ENCODE measurements around the gene CNN1.
"Not testable (repeated sequence)": the region's sequence is repeated elsewhere in the genome, so short reads cannot be mapped to it uniquely, and the experiment has no call there.

The CNN1 gene

DNA sequence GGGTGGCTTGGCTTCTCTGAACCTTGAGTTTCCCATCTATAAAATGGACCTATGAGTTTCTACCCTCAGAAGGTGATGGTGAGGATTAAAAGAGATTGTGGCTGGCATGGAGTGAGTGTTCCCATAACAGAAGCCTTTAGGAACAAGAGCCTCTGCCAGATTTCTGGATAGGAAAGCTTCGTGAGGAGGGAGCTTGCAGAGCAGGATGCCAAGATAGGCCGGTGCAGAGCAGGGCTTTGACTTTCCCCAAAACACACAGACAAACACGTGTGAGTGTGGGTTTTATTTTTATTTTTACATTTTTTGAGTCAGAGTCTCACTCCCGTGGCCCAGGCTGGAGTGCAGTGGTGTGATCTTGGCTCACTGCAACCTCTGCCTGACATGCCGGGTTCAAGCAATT lies 3.7 kb upstream of the CNN1 start:
- no peak for DNase-seq

GRCh38 chr19:11535792-11536595 lies 2.7 kb upstream of the CNN1 start:
- peak; percentile 84 for DNase-seq

DNA sequence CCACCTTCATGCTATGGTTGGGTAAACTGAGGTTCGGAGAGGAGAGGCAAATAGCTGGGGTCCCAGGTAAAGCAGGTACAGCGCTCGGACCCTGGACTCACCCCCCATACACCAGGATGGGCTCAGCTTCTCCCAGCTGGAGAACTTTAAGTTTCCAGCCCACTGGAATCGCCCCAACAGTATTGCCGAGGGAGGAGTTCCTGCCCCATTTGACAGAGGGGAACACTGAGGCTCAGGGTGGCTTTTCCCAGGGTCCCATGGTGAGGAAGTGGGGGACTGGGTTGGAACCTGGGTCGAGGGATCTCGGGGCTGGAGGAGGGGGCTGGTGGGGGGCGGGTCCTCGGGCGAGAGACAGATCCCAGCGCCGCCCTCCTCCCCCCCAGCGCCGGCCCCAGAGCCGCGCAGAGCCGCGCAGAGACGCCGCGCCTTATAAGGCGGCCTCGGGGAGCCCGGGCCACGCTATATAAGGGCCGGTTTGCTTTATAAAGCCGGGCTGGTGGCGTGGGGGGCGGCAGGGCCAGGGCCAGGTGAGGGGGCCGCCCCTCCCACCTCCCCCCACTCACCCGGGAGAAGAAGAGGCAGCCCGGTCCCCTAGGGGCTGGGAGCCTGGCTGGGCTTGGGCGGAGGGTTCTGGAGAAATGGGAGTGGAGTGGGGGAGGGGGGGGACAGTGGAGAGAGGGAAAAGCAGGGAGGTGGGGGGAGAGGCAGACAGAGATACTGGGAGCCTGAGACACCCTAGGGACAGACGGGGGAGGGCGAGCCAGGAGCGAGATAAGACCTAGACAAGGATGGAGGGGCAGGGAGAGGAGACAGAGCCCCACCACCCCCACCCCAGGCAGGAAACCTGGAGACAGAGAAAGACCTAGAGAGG lies 1.1 kb downstream of the CNN1 start:
- DNase-seq: no peak

DNA sequence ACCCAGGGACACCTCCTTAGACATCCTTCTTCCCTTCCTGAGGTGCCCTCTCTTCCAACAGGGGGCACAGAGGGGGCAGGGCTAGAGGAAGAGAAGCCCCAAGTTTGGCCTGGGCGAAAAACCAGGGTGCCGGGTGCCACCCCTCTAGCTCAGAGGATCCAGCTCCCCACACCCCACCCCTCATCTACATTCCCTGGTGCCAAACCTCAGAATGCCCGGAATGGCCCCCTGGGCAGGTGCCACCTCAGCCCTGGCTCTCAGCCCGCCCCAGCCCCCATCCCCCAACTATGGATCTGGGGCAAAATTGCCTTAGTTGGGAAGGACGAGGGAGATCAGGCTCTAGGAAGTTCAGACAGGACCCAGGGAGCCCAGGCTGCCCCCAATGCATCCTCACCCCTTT lies 2.0 kb downstream of the CNN1 start:
- no peak for DNase-seq

DNA sequence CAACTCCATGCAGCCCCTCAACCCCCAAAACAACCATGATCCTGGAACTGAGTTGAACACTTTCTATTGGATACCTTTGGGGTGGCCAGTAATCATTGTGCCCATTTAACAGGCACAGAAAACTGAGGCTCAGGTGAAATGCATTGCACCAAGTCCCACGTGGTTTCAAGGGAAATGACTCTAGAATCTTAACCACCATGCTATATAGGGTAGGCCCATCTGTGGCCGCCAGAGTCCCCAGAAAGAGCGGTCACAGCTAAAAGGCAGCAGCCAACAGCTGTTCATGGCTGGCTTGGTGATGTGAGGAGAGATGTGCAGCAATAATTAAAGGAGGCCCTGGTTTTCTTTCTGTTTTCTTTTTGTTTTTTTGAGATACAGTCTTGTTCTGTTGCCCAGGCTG lies 2.6 kb downstream of the CNN1 start:
- no peak for DNase-seq

DNA sequence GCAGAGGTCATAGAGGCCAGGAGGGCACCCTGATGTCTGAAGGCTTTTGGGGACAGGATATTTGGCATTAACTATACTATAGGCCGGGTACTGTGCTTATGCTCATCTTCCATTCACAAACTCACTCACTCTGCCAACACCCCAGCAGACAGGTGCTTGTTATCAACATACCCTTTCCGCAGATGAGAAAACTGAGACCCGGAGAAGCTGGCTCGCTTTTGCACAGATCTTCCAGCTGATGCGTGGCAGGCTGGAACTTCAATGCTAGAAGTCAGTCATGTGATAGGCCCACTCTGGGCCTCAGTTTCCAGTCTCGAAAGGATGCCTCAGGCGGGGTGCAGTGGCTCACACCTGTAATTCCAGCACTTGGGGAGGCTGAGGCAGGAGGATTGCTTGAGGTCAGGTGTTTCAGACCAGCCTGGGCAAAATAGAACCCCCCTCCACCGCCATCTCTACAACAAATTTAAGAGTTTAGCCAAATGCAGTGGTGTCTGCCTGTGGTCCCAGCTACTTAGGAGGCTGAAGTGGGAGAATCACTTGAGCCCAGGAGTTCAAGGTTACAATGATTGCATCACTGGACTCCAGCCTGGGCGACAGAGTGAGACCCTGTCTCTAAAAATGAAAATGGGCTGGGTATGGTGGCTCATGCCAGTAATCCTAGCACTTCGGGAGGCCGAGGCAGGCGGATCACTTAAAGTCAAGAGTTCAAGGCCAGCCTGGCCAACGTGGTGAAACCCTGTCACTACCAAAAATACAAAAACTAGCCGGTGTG lies 9.5 kb downstream of the CNN1 start:
- no peak for DNase-seq

DNA sequence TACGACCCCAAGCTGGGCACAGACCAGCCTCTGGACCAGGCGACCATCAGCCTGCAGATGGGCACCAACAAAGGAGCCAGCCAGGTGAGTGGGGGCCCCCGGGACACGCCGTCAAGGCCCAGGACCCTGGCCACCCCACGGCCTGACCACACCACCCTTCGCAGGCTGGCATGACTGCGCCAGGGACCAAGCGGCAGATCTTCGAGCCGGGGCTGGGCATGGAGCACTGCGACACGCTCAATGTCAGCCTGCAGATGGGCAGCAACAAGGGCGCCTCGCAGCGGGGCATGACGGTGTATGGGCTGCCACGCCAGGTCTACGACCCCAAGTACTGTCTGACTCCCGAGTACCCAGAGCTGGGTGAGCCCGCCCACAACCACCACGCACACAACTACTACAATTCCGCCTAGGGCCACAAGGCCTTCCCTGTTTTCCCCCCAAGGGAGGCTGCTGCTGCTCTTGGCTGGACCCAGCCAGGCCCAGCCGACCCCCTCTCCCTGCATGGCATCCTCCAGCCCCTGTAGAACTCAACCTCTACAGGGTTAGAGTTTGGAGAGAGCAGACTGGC lies 10.8 kb downstream of the CNN1 start:
- no peak for DNase-seq

DNA sequence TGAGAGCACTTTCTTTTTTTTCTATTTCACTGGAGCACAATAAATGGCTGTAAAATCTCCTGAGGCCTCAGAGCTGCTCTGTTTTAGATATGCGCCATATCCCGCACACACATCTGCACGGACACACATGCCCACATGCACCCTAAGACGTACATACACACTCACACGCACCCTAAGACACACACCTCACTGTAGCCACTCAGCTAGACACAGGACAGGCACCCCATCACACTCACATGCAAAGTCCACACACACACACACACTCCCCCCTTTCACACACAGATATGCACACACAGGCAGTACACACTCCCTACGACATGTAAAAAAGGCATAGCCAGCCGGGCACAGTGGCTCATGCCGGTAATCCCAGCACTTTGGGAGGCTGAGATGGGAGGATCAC lies 11.6 kb downstream of the CNN1 start:
- DNase-seq: no peak

DNA sequence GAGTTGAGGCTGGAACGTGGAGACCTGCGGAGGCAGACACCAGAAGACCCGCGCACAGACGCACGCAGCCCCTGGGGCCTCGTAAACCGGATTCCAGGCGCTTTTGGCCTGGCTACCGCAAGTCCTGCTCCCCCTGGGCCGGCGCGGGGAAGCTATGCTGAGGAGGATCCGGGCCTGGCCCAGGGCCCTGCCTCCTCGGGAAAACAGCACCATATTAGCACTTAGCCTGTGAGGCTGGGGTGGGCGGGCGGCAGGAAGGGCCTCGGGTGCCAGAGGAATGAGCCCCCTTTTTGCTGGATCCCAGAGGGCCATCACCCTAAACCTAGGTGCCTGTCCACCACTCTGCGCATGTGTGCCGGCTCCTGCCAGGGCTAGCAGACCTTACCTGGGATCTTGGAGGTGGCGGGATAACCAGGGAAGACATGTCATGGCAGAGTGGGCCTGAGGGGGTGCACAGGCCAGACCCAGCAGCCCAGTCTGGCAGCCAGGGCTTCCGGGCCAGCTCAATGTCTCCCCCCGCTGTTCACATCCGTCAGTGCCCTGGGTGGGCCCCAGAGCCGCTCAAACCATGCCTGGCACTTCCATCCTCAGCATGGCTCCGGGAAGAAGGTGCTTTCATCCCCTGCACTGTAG lies 13.1 kb downstream of the CNN1 start:
- DNase-seq: no peak

DNA sequence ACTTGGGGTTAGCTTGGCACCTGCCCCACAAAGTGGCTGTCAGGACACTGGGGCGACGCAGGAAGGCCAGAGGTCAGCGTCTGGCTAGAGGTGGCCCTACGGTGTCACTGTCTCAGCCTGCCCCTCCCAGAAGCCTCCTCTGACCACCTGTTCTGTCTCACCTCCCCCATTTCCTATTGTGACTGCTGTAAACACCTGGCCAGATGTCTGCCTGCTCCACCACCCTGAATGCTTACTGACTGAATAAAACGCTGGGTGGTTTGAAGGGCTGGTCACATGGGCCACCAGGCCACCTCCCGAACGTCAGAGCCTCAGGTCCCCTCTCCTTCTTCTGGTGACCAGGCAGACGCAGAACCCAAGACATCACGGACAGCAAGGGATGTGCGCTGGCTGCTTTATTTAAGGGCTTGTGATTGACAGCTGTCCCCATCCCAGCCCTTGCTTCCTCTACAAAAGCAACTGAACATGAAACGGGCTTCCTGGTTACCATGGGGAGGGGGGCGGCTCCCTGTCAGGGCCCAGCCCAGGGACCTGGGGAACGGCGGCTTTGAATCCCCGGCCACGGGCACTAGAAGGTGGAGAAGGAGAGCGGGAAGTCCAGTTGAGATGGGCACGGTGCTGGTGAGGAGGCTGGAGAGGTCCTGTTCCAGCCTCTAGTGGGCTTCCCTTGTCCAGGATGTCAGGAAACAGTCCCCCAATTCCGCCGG lies 14.2 kb downstream of the CNN1 start:
- no peak for DNase-seq

GRCh38 chr19:11554160-11554559 lies 15.5 kb downstream of the CNN1 start:
- DNase-seq: no peak

DNA sequence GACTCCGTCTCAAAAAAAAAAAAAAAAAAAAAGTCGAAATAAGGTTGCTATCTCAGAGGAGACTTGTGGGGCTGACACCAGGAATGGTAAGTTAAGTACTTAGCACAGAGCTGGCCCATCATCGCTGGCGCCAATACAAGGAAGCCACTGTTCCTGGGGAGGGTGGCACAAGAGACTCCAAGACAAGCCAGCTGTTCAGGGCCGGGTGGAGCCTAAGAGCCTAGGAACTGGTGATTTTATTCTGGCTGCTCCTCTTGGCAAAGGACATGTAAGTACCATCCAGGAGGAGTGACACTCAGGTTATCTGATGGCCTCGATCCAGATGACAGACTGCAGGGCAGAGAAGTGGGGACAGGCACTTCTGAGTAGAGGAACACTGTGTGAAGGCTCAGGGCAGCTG lies 16.6 kb downstream of the CNN1 start:
- no peak for DNase-seq

GRCh38 chr19:11556634-11557420 lies 18.2 kb downstream of the CNN1 start:
- DNase-seq: no peak

- peak; percentile 98 for DNase-seq
Observed at GRCh38 chr19:11558881-11559828, 20.5 kb downstream of the CNN1 start, which contains the start of gene ELOF1. ELOF1 (minus strand) TSS chr19:11559230; CDS start chr19:11554347, 4,883 bp downstream.

DNA sequence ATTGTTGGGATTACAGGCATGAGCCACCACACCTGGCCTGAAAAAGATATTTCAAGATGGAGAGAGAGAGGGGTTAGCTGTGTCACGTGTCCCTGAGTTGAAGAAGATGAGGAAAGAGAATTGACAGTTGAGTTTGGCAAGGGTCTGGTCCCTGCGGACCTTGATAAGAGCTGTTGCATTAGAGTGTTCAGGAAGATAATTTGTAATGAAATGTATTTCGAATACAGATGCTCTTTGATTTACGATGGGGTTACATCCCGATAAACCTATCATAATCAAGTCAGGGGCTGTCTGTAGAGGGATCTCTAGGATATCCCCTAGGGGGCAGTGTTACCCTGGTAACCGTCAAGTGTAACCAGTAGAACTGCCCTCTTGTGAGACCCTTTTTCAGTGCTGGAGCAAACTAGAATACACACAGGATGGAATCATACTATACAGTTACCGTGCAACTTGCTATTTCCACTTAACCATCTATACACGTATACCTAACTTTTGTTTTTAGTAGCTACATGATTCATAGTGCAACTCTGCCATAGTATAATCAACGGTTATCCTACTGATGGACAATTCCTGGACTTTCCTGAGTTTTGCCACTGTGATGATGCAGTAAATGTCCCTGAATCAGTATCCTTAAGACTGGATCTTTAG lies 21.9 kb downstream of the CNN1 start:
- peak; percentile 69 for DNase-seq

- DNase-seq: no peak
Observed at GRCh38 chr19:11563532-11563931, 24.9 kb downstream of the CNN1 start.

DNA sequence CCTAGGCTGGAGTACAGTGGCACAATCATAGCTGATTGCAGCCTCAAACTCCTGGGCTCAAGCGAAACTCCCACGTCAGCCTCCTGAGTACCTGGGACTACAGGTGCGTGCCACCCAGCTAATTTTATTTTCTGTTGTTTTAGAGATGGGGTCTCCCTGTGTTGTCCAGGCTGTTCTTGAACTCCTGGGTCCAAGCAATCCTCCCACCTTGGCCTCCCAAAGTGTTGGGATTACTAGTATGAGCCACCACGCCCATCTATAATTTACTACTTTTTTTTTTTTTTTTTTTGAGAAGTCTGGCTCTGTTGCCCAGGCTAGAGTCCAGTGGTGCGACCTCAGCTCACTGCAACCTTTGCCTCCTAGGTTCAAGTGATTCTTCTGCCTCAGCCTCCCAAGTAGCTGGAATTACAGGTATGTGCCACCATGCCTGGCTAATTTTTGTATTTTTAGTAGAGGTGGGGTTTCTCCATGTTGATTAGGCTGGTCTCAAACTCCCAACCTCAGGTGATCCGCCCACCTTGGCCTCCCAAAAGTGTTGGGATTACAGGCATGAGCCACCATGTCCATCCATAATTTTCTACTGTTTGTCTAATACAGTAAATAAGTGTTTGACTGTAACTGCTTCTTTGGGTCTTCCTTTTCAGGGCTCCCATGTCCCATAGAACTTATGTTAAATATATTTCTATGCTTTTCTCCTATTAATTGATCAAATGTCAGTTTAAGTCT lies 25.6 kb downstream of the CNN1 start:
- DNase-seq: not testable (repeated sequence)

GRCh38 chr19:11565649-11565980 lies 27.0 kb downstream of the CNN1 start:
- DNase-seq: not testable (repeated sequence)

- DNase-seq: no peak
Observed at GRCh38 chr19:11566164-11566563, 27.5 kb downstream of the CNN1 start.
